Panc1 (cell line): ENCODE data around the gene FYN. TPM values are rescaled to one million over a fixed set of nuclear protein-coding genes. Genes with fewer than 3 reads are reported as not detected.

Experiments
- ATAC-seq: fragments of 200-7000 bp; cut with Tn5 transposase; 2 replicates; pipeline ENCODE4 v1.9.1; 2020; ENCODE audit warnings: mild to moderate bottlenecking, moderate library complexity
- BruUV-seq: library from RNA; stranded (reverse); fragments of 400-500 nt; replicated peaks from 2 replicates; lab custom pipeline; 2021; lab: Mats Ljungman, UMichigan
- CTCF ChIA-PET: fragments of 300-600 bp; sonication (Branson Sonifier 250); formaldehyde crosslinking; loops from one replicate; lab custom pipeline; 2022; ENCODE audit warnings: antibody characterized with exemption; lab: Charles Lee
- POLR2A ChIA-PET: fragments of 300-600 bp; sonication (Branson Sonifier 250); formaldehyde crosslinking; loops from one replicate; lab custom pipeline; 2022; ENCODE audit warnings: antibody characterized with exemption; lab: Charles Lee
- DNase-seq: peaks from one replicate; pipeline ENCODE4 v3.0.0-alpha.2; 2010; ENCODE audit warnings: low read depth, low spot score
- H3K27ac ChIP-seq: 2 replicates; pipeline ENCODE4 v1.5.1; 2011; ENCODE audit warnings: mild to moderate bottlenecking, low read length, inconsistent platforms
- H3K27me3 ChIP-seq: fragments of 200-500 bp; sonication (Bioruptor generic); 2 replicates; pipeline ENCODE4 v1.6.0; 2014; ENCODE audit warnings: low read length, inconsistent platforms; ENCODE audit not compliant: control insufficient read depth, insufficient read depth
- H3K36me3 ChIP-seq: fragments of 200-500 bp; sonication (Bioruptor generic); 2 replicates; pipeline ENCODE4 v1.5.1; 2014; ENCODE audit warnings: inconsistent platforms, mild to moderate bottlenecking, low read length, moderate library complexity; ENCODE audit not compliant: control insufficient read depth, insufficient read depth
- H3K4me1 ChIP-seq: 2 replicates; pipeline ENCODE4 v1.5.1; 2011; ENCODE audit warnings: inconsistent platforms, mild to moderate bottlenecking, low read length, moderate library complexity; ENCODE audit not compliant: control insufficient read depth, insufficient read depth
- H3K4me3 ChIP-seq, 2 experiments: 2 replicates each; pipeline ENCODE4 v1.5.1; 2011 to 2012; ENCODE audit warnings: low read depth in 2 of 2, low read length in 2 of 2, mild to moderate bottlenecking in 2 of 2, inconsistent platforms in 1 of 2, moderate library complexity in 1 of 2
- H3K9me3 ChIP-seq: fragments of 200-500 bp; sonication (Bioruptor generic); 2 replicates; pipeline ENCODE4 v1.5.1; 2014; ENCODE audit warnings: low read depth, mild to moderate bottlenecking, inconsistent platforms, low read length, moderate library complexity; ENCODE audit not compliant: control insufficient read depth, insufficient read depth
- CTCF ChIP-seq: fragments of 450-650 bp; IDR thresholded peaks from 2 replicates; pipeline ENCODE4 v1.5.1; 2017; ENCODE audit warnings: mild to moderate bottlenecking
- POLR2AphosphoS5 ChIP-seq: IDR thresholded peaks from 2 replicates; pipeline ENCODE4 v1.6.1; 2012; ENCODE audit warnings: mild to moderate bottlenecking, low read depth, low read length, moderate library complexity
- REST ChIP-seq, 2 experiments: IDR thresholded peaks; 2 replicates each; pipeline ENCODE4 v1.6.1; 2011 to 2012; ENCODE audit warnings: low read depth in 2 of 2, control low read depth in 1 of 2, low read length in 1 of 2, mild to moderate bottlenecking in 1 of 2, moderate library complexity in 1 of 2; ENCODE audit not compliant: insufficient read depth in 1 of 2
- SIN3A ChIP-seq: IDR thresholded peaks from 2 replicates; pipeline ENCODE4 v1.6.1; 2012; ENCODE audit warnings: low read depth, mild to moderate bottlenecking, low read length, moderate library complexity, borderline replicate concordance; ENCODE audit not compliant: insufficient read depth
- TCF7L2 ChIP-seq: IDR thresholded peaks from 2 replicates; pipeline ENCODE4 v1.6.1; 2011; ENCODE audit warnings: mild to moderate bottlenecking, low read depth, low read length, inconsistent platforms
- in situ Hi-C: cut with HindIII; loops from 2 replicates; pipeline ENCODE4 v1.10.0; 2016; ENCODE audit warnings: low sequenced_read_pairs, low pct_unique_long_range_greater_than_20kb
- intact Hi-C: fragments of 100-400 bp; cut with micrococcal nuclease; formaldehyde crosslinking; loops from one replicate; pipeline ENCODE4 v1.10.0; 2022; ENCODE audit not compliant: unreplicated experiment
- total RNA-seq: library from RNA; stranded (reverse); gene quantifications from one replicate; pipeline ENCODE4 v1.2.1, GENCODE V29; 2021; ENCODE audit not compliant: unreplicated experiment

The FYN gene
- total RNA-seq, 1 experiment from 2014 or later = 4.2 TPM

- DNase-seq (no peak), ATAC-seq (no peak)
- in situ Hi-C loops (no loop called here), intact Hi-C loops (no loop called here)
- Histone ChIP-seq H3K4me1 (no peaks in the 10 kb centered on the region), H3K27ac (no peak overlapping the region), H3K27me3 (peaks cover 11% of the 10 kb centered on the region; the same call in 1 of the 2 replicates), H3K9me3 (no peaks in the 10 kb centered on the region), H3K4me3 (no peak overlapping the region), H3K36me3 (no peaks in the 10 kb centered on the region)
- CTCF ChIA-PET = no interaction called here
- POLR2A ChIA-PET = interaction anchor here (0.7 kb wide), 1 partner anchor 14 kb away, joined by 3 read pairs; no protein-coding TSS in a partner anchor
- BruUV-seq = no TSS peak
- no peak for TF ChIP-seq SIN3A
- TF ChIP-seq TCF7L2 = no peak
- TF ChIP-seq CTCF = no peak
- TF ChIP-seq POLR2AphosphoS5 = no peak
- TF ChIP-seq REST (IDR thresholded peaks at IDR 0.05; ENCODE audit: insufficient read depth in 1 of 2, low read depth in 2 of 2, low read length in 1 of 2) = no peak
Observed at GRCh38 chr6:111802015-111802414, 71.2 kb downstream of the FYN start.

GRCh38 chr6:111800821-111801220, 72.4 kb downstream of the FYN start:
- Histone ChIP-seq H3K4me1 (no peaks in the 10 kb centered on the region), H3K36me3 (no peaks in the 10 kb centered on the region), H3K27me3 (peaks cover 11% of the 10 kb centered on the region; the same call in 1 of the 2 replicates), H3K9me3 (no peaks in the 10 kb centered on the region), H3K4me3 (no peak overlapping the region), H3K27ac (no peak overlapping the region)
- no peak for TF ChIP-seq REST (IDR thresholded peaks at IDR 0.05; ENCODE audit: insufficient read depth in 1 of 2, low read depth in 2 of 2, low read length in 1 of 2)
- TF ChIP-seq TCF7L2 = no peak
- TF ChIP-seq POLR2AphosphoS5 = no peak
- TF ChIP-seq CTCF = no peak
- no peak for TF ChIP-seq SIN3A
- DNase-seq (no peak), ATAC-seq (no peak)
- BruUV-seq = no TSS peak
- ChIA-PET CTCF (no interaction called here), POLR2A (no interaction called here)
- intact Hi-C loops = no loop called here
- in situ Hi-C loops = no loop called here
